MM.1S (cell line): Measurements from ENCODE around the gene SYTL3.
"Not testable (repeated sequence)": the region's sequence is repeated elsewhere in the genome, so short reads cannot be mapped to it uniquely, and the experiment has no call there.

Source experiments
- DNase-seq: peaks from one replicate; pipeline ENCODE4 v3.0.0-alpha.2; 2015
- H2AFZ ChIP-seq: fragments of 300-600 bp; sonication (generic); 2 replicates; pipeline ENCODE4 v1.6.0; 2016; ENCODE audit warnings: antibody characterized with exemption, low read length
- H3F3A ChIP-seq: fragments of 300-600 bp; sonication (generic); 2 replicates; pipeline ENCODE4 v1.6.1; 2016; ENCODE audit warnings: mild to moderate bottlenecking, antibody characterized with exemption, low read length, moderate library complexity, mixed read lengths; ENCODE audit not compliant: insufficient read depth
- H3K27ac ChIP-seq: fragments of 300-600 bp; sonication (generic); 2 replicates; pipeline ENCODE4 v1.5.1; 2016; ENCODE audit warnings: mild to moderate bottlenecking, low read length
- H3K27me3 ChIP-seq: fragments of 300-600 bp; sonication (generic); replicated peaks from 2 replicates; pipeline ENCODE4 v1.6.0; 2016; ENCODE audit warnings: low read length; ENCODE audit not compliant: insufficient read depth
- H3K36me3 ChIP-seq: fragments of 300-600 bp; sonication (generic); replicated peaks from 2 replicates; pipeline ENCODE4 v1.6.1; 2016; ENCODE audit warnings: mild to moderate bottlenecking, low read length, mixed read lengths; ENCODE audit not compliant: insufficient read depth
- H3K4me1 ChIP-seq: fragments of 300-600 bp; sonication (generic); 2 replicates; pipeline ENCODE4 v1.6.1; 2016; ENCODE audit warnings: low read length, mixed read lengths
- H3K4me2 ChIP-seq: fragments of 300-600 bp; sonication (generic); 2 replicates; pipeline ENCODE4 v1.6.0; 2016; ENCODE audit warnings: low read depth, low read length
- H3K4me3 ChIP-seq: fragments of 300-600 bp; sonication (generic); 2 replicates; pipeline ENCODE4 v1.5.1; 2016; ENCODE audit warnings: low read length, mixed read lengths
- H3K79me2 ChIP-seq: fragments of 300-600 bp; sonication (generic); 2 replicates; pipeline ENCODE4 v1.6.1; 2016; ENCODE audit warnings: mixed run types, low read length, mixed read lengths
- H3K9ac ChIP-seq: fragments of 300-600 bp; sonication (generic); 2 replicates; pipeline ENCODE4 v1.6.1; 2016; ENCODE audit warnings: low read length, mixed read lengths
- H3K9me2 ChIP-seq: fragments of 300-600 bp; sonication (generic); replicated peaks from 2 replicates; pipeline ENCODE4 v1.6.1; 2016; ENCODE audit warnings: mild to moderate bottlenecking, low read length, mixed read lengths; ENCODE audit not compliant: insufficient read depth
- H3K9me3 ChIP-seq: fragments of 300-600 bp; sonication (generic); replicated peaks from 2 replicates; pipeline ENCODE4 v1.6.1; 2016; ENCODE audit warnings: mild to moderate bottlenecking, low read length, mixed read lengths; ENCODE audit not compliant: insufficient read depth
- H4K20me1 ChIP-seq: fragments of 300-600 bp; sonication (generic); 2 replicates; pipeline ENCODE4 v1.6.1; 2016; ENCODE audit warnings: mild to moderate bottlenecking, low read length, moderate library complexity, mixed read lengths; ENCODE audit not compliant: insufficient read depth
- CTCF ChIP-seq: fragments of 300-600 bp; sonication (generic); IDR thresholded peaks from 2 replicates; pipeline ENCODE4 v1.5.1; 2016; ENCODE audit warnings: antibody characterized with exemption, low read length, mixed read lengths
- EZH2 ChIP-seq: fragments of 300-600 bp; sonication (generic); optimal IDR thresholded peaks from 2 replicates; pipeline ENCODE3; 2017; ENCODE audit warnings: low read depth, mild to moderate bottlenecking, antibody characterized with exemption, low read length, mixed read lengths
- EZH2phosphoT487 ChIP-seq: fragments of 300-600 bp; sonication (generic); IDR thresholded peaks from 2 replicates; pipeline ENCODE4 v1.6.1; 2018; ENCODE audit warnings: antibody characterized with exemption, low read length

SYTL3 gene

GRCh38 chr6:158698931-158699330 is 49.1 kb downstream of the SYTL3 start:
- Histone ChIP-seq H3F3A (no peaks in the 10 kb centered on the region), H3K4me1 (no peaks in the 10 kb centered on the region), H3K4me3 (no peak overlapping the region), H3K79me2 (no peaks in the 10 kb centered on the region), H3K9me2 (no peaks in the 10 kb centered on the region), H3K4me2 (no peak overlapping the region), H3K9ac (no peak overlapping the region), H3K9me3 (no peaks in the 10 kb centered on the region), H3K27ac (no peak overlapping the region), H4K20me1 (no peaks in the 10 kb centered on the region), H2AFZ (no peak overlapping the region), H3K27me3 (no peaks in the 10 kb centered on the region), H3K36me3 (no peaks in the 10 kb centered on the region)
- no peak for TF ChIP-seq EZH2
- no peak for TF ChIP-seq CTCF
- TF ChIP-seq EZH2phosphoT487, result no peak
- DNase-seq, result no peak

- not testable (repeated sequence) for H4K20me1 ChIP-seq, H3F3A ChIP-seq, H3K27ac ChIP-seq, H3K9me3 ChIP-seq, H3K4me1 ChIP-seq, H3K4me2 ChIP-seq, H3K79me2 ChIP-seq, H3K9me2 ChIP-seq, H2AFZ ChIP-seq, H3K4me3 ChIP-seq, H3K36me3 ChIP-seq, H3K27me3 ChIP-seq, H3K9ac ChIP-seq, DNase-seq
These were observed 51.4 kb downstream of the SYTL3 start for GRCh38 chr6:158701268-158701667.

- Histone ChIP-seq H3K4me1 (peaks cover 12% of the 10 kb centered on the region), H2AFZ (no peak overlapping the region), H3K4me2 (no peak overlapping the region), H3K27ac (no peak overlapping the region), H3K27me3 (no peaks in the 10 kb centered on the region), H3K9me3 (no peaks in the 10 kb centered on the region), H3K36me3 (no peaks in the 10 kb centered on the region), H3K4me3 (no peak overlapping the region), H3K9ac (no peak overlapping the region), H4K20me1 (no peaks in the 10 kb centered on the region), H3K9me2 (no peaks in the 10 kb centered on the region), H3K79me2 (no peaks in the 10 kb centered on the region), H3F3A (no peaks in the 10 kb centered on the region)
- TF ChIP-seq EZH2 (no peak), CTCF (no peak), EZH2phosphoT487 (no peak)
- no peak for DNase-seq
These were observed 53.4 kb downstream of the SYTL3 start for GRCh38 chr6:158703111-158703836.
